ENCODE measurements around the gene KREMEN2.

KREMEN2 gene

GRCh38 chr16:2963723-2964474 is at the start of gene KREMEN2:
Gene KREMEN2, plus strand, starts transcription at chr16:2964275. Its CDS starts 246 bp downstream, at chr16:2964521.
- DNase-seq (ENCODE audit: extremely low read depth, low read depth): no peak
- no peak for TF ChIP-seq CTCF (IDR thresholded peaks at IDR 0.05; ENCODE audit: low read depth, low read length)

DNA sequence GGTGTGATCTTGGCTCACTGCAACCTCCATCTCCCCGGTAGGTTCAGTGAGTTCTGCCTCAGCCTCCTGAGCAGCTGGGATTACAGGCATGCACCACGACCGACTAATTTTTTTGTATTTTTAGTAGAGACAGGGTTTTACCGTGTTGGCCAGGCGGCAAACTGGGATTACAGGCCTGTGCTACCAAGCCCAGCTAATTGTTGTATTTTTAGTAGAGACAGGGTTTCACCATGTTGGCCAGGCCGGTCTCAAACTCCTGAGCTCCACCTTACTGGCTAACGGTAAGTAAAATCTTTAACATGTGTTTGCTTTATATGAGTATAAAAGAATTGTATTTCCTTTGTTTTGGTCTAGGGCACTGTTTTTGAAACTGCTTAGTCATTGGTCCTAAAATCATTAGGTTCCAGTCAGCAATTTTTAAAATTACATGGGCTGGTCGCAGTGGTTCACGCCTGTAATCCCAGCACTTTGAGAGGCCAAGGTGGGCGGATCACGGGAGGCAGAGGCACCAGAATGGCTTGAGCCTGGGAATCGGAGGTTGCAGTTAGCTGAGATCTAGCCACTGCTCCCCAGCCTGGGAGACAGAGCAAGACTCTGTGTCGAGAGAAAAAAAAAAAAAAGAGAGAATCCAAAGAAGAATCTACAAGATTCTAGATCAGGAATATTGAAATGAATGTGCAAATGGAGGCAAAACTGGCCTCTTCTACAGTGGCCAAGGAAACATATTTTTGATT is 48.7 kb upstream of the KREMEN2 start:
- no peak for DNase-seq (ENCODE audit: extremely low read depth, low read depth)
- no peak for TF ChIP-seq CTCF (IDR thresholded peaks at IDR 0.05; ENCODE audit: low read depth, low read length)

DNA sequence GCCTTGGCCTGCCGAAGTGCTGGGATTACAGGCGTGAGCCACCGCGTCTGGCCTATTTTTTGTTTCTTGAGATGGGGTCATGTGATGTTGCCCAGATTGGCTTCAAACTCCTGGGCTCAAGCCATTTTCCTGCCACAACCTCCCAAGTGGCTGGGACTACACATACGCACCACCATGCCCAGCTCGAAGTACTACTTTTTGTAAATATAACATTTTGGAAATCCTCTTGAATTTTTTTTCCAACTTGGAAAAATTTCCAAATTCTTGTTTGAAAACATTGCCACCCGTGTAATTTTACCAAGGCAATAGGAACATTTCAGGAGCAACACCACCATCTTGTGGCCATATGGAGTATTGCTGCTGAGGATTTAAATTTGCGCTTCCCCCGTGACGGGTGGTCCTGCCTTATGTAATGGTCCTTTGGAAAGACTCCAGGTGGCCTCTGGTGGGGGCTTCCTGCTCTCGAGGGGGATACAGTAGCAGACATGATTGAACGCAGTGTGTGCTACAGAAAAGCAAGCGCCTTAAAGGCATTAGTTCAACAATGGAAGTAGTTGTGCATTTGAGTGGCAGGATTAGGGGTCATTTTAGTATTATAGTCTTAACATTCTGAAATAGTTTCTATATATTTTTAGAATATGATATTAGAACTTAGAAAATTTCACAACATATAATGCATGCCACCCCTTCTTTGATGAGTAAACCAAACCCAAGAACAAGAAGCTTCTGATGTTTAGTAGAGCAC is 44.4 kb upstream of the KREMEN2 start:
- DNase-seq (ENCODE audit: extremely low read depth, low read depth): no peak

DNA sequence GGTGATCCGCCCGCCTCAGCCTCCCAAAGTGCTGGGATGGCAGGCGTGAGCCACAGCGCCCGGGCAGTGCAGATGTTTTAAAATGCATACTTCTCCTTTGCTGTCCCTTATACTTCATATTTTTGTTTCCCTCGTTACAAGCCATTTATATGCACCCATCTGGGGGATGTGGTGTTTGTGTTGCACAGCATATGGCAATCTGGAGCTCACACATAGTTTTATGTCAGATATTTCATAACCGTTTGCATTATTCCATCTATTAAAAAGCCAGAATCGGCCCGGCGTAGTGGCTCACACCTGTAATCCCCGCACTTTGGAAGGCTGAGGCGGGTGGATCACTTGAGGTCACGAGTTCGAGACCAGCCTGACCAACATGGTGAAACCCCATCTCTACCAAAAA is 40.6 kb upstream of the KREMEN2 start:
- no peak for DNase-seq (ENCODE audit: extremely low read depth, low read depth)
- no peak for TF ChIP-seq CTCF (IDR thresholded peaks at IDR 0.05; ENCODE audit: low read depth, low read length)

More for the DNA sequence above, 44.4 kb upstream of the KREMEN2 start:
- peak; percentile 82 for TF ChIP-seq CTCF (IDR thresholded peaks at IDR 0.05; ENCODE audit: low read depth, low read length)

DNA sequence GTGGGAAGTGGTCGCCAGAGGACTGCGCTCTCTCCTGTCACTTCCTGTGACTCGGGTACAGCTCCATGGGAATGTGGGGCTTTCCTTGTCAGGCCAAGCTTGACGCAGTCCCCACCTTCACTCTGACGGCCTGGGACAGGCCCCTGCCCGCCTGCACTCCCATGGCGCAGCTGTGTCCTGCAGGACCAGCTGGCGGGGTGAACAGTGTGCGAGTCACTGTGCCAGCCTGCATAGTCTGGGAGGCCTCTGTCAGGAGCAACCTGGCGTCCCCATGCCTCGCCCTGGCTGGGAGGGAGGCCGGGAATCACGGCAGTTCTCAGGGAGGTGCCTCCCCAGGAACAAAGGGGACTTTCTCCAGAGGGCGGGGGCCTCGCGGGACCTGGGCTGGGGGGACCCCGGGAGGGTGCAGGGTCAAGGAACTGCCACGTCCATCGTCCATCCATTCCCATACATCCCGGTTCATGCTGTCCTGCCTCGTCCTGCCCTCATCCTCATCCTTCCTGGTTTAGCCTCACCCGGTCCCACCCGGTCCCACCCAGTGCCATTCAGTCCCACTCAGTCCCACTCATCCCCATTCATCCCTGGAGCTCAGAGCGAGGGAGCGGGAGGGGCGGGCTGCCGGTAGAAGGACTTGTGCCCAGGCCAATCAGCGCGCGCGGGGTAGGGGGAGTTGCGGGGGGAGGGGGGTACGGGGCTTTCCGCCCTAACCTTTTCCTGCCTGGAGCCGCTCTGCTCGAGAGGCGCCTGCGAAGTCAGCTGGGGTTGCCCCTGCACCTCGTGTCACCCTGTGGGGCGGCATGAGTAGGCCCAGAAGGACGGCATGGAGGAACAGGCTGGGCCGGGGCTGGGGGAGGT is 38.9 kb upstream of the KREMEN2 start:
- no peak for DNase-seq (ENCODE audit: extremely low read depth, low read depth)
- TF ChIP-seq CTCF (IDR thresholded peaks at IDR 0.05; ENCODE audit: low read depth, low read length): no peak

DNA sequence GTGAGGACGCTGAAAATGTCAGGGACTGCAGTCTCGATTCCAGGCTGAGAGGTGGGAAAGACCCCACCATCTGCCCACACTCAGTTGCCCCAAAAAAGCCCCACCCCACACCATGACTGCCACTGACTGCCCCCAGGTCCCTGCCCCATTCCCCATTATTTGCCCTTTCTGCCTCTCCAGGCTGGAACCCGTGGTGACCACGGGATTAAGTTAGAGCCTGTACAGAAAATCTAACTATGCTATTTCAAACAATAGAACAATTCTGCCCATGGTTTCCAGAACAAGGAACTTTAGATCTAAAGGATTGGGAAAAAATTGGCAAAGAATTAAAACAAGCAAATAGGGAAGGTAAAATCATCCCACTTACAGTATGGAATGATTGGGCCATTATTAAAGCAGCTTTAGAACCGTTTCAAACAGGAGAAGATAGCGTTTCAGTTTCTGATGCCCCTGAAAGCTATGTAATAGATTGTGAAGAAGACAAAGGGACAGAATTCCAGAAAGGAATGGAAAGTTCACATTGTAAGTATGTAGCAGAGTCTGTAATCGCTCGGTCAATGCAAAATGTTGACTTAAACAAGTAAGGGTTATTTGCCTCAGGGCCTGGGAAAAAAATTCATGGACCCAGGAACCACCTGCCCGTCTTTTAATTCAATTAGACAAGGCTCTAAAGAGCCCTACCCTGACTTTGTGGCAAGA is 38.0 kb upstream of the KREMEN2 start:
- no peak for DNase-seq (ENCODE audit: extremely low read depth, low read depth)
- no peak for TF ChIP-seq CTCF (IDR thresholded peaks at IDR 0.05; ENCODE audit: low read depth, low read length)
